Measurements from ENCODE around the gene TTLL10. TPM values are rescaled to one million over a fixed set of nuclear protein-coding genes. Genes with fewer than 3 reads are reported as not detected.
A peak's percentile ranks its signal among the peaks of the same experiment; 100 is the strongest.

Gene TTLL10
- total and polyA plus RNA-seq, 4 donors = not detected

- DNase-seq (ENCODE audit: low spot score) = no peak
- no peak overlapping the region for H3K9ac ChIP-seq (ENCODE audit: low read depth in 1 of 2, low read length in 2 of 2)
- no peak overlapping the region for H3K27ac ChIP-seq (ENCODE audit: low read depth in 1 of 2, low read length in 2 of 2)
- 65% methylated on average over 48 of the region's 48 CpGs for WGBS
- no peaks in the 10 kb centered on the region for H3K36me3 ChIP-seq (ENCODE audit: control insufficient read depth in 4 of 4, insufficient read depth in 3 of 4, low read depth in 1 of 4, low read length in 3 of 4)
- H3K27me3 ChIP-seq (ENCODE audit: control insufficient read depth in 4 of 4, insufficient read depth in 4 of 4, low read length in 3 of 4) = no peaks in the 10 kb centered on the region
- peaks cover 9 to 28% (median 15%) of the 10 kb centered on the region in 4 donors for H3K4me1 ChIP-seq (ENCODE audit: control insufficient read depth in 4 of 4, insufficient read depth in 4 of 4, low read length in 3 of 4)
- no peak overlapping the region for H3K4me3 ChIP-seq (ENCODE audit: low read depth in 1 of 3, low read length in 3 of 3)
- no peaks in the 10 kb centered on the region for H3K9me3 ChIP-seq (ENCODE audit: control insufficient read depth in 4 of 4, low read length in 3 of 4)
- TF ChIP-seq FOXA1 (IDR thresholded peaks at IDR 0.05) (no peak), EGR1 (IDR thresholded peaks at IDR 0.05; ENCODE audit: low read depth in 2 of 2) (no peak), HNF4G (IDR thresholded peaks at IDR 0.05) (no peak)
These were observed 64.4 kb downstream of the TTLL10 start for GRCh38 chr1:1237874-1238701.

GRCh38 chr1:1238702-1239178 lies 65.1 kb downstream of the TTLL10 start:
- no peak for TF ChIP-seq RXRA (IDR thresholded peaks at IDR 0.05)
- no peak for TF ChIP-seq TAF1 (conservative IDR thresholded peaks at IDR 0.05)
- TF ChIP-seq SP1 (IDR thresholded peaks at IDR 0.05) = no peak
- no peak for TF ChIP-seq ATF3 (IDR thresholded peaks at IDR 0.05)
- no peak for TF ChIP-seq YY1 (IDR thresholded peaks at IDR 0.05)
- Histone ChIP-seq H3K4me1 (ENCODE audit: control insufficient read depth in 4 of 4, insufficient read depth in 4 of 4, low read length in 3 of 4) (peaks cover 9 to 24% (median 13%) of the 10 kb centered on the region in 4 donors), H3K9ac (ENCODE audit: low read depth in 1 of 2, low read length in 2 of 2) (no peak overlapping the region), H3K27ac (ENCODE audit: low read depth in 1 of 2, low read length in 2 of 2) (no peak overlapping the region), H3K36me3 (ENCODE audit: control insufficient read depth in 4 of 4, insufficient read depth in 3 of 4, low read depth in 1 of 4, low read length in 3 of 4) (no peaks in the 10 kb centered on the region), H3K9me3 (ENCODE audit: control insufficient read depth in 4 of 4, low read length in 3 of 4) (no peaks in the 10 kb centered on the region), H3K27me3 (ENCODE audit: control insufficient read depth in 4 of 4, insufficient read depth in 4 of 4, low read length in 3 of 4) (no peaks in the 10 kb centered on the region), H3K4me3 (ENCODE audit: low read depth in 1 of 3, low read length in 3 of 3) (no peak overlapping the region)
- DNase-seq (ENCODE audit: low spot score) = no peak
- 83% methylated on average over 19 of the region's 19 CpGs for WGBS

GRCh38 chr1:1239227-1239613 lies 65.5 kb downstream of the TTLL10 start:
- DNase-seq (ENCODE audit: low spot score) = no peak
- WGBS = 80% methylated on average over 15 of the region's 15 CpGs
- Histone ChIP-seq H3K27me3 (ENCODE audit: control insufficient read depth in 4 of 4, insufficient read depth in 4 of 4, low read length in 3 of 4) (no peaks in the 10 kb centered on the region), H3K4me3 (ENCODE audit: low read depth in 1 of 3, low read length in 3 of 3) (no peak overlapping the region), H3K4me1 (ENCODE audit: control insufficient read depth in 4 of 4, insufficient read depth in 4 of 4, low read length in 3 of 4) (peaks cover 9 to 24% (median 13%) of the 10 kb centered on the region in 4 donors), H3K9ac (ENCODE audit: low read depth in 1 of 2, low read length in 2 of 2) (no peak overlapping the region), H3K27ac (ENCODE audit: low read depth in 1 of 2, low read length in 2 of 2) (peak overlapping the region in 1 of 2 donors; percentile 12), H3K9me3 (ENCODE audit: control insufficient read depth in 4 of 4, low read length in 3 of 4) (no peaks in the 10 kb centered on the region), H3K36me3 (ENCODE audit: control insufficient read depth in 4 of 4, insufficient read depth in 3 of 4, low read depth in 1 of 4, low read length in 3 of 4) (no peaks in the 10 kb centered on the region)
- TF ChIP-seq NR2F2 (IDR thresholded peaks at IDR 0.05) = no peak
- TF ChIP-seq HNF4G (IDR thresholded peaks at IDR 0.05) = no peak
- TF ChIP-seq GABPA (IDR thresholded peaks at IDR 0.05 in 1 of 2, conservative IDR thresholded peaks at IDR 0.05 in 1 of 2) = no peak
- no peak for TF ChIP-seq HNF4A (conservative IDR thresholded peaks at IDR 0.05)
- TF ChIP-seq FOXA2 (IDR thresholded peaks at IDR 0.05) = no peak
- no peak for TF ChIP-seq ZBTB33 (IDR thresholded peaks at IDR 0.05)
- no peak for TF ChIP-seq SP1 (IDR thresholded peaks at IDR 0.05)
- no peak for TF ChIP-seq TAF1 (conservative IDR thresholded peaks at IDR 0.05)
- no peak for TF ChIP-seq ATF3 (IDR thresholded peaks at IDR 0.05)
- no peak for TF ChIP-seq RAD21 (IDR thresholded peaks at IDR 0.05)
- no peak for TF ChIP-seq EGR1 (IDR thresholded peaks at IDR 0.05; ENCODE audit: low read depth in 2 of 2)
- no peak for TF ChIP-seq REST (IDR thresholded peaks at IDR 0.05)
- TF ChIP-seq CTCF (IDR thresholded peaks at IDR 0.05; ENCODE audit: low read depth, low read length, missing input control) = no peak
- no peak for TF ChIP-seq RXRA (IDR thresholded peaks at IDR 0.05)
- TF ChIP-seq FOXA1 (IDR thresholded peaks at IDR 0.05) = no peak

Data from liver (tissue), 9 donors.